Measurements from ENCODE around the gene RFTN2. TPM values are rescaled to one million over a fixed set of nuclear protein-coding genes. Genes with fewer than 3 reads are reported as not detected.
"Not testable (repeated sequence)": the region's sequence is repeated elsewhere in the genome, so short reads cannot be mapped to it uniquely, and the experiment has no call there.

The RFTN2 gene
- total RNA-seq, 2 experiments from 2014 or later: not detected

GRCh38 chr2:197587255-197587654 lies 88.1 kb downstream of the RFTN2 start:
- H3K36me3 Mint-ChIP-seq (ENCODE audit: low read depth); H3K9me3 Mint-ChIP-seq; H3K27ac Mint-ChIP-seq; POLR2A ChIA-PET; DNase-seq; H3K4me1 Mint-ChIP-seq; H3K27me3 Mint-ChIP-seq; CTCF ChIA-PET; H3K4me3 Mint-ChIP-seq: not testable (repeated sequence)

DNA sequence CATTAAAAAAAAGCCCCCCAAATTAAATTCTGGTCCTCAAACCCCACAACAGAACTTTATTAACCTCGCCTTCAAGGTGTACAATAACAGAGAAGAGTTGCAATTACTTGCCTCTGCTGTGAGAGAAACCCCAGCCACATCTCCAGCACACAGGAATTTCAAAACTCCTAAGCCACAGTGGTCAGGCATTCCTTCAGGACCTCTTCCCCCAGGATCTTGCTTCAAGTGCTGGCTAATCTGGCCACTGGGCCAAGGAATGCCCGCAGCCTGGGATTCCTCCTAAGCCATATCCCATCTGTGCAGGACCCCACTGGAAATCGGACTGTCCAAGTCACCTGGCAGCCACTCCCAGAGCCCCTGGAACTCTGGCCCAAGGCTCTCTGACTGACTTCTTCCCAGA lies 95.2 kb downstream of the RFTN2 start:
- H3K27me3 Mint-ChIP-seq; H3K36me3 Mint-ChIP-seq (ENCODE audit: low read depth); CTCF ChIA-PET; H3K27ac Mint-ChIP-seq; H3K4me1 Mint-ChIP-seq; POLR2A ChIA-PET; DNase-seq; H3K4me3 Mint-ChIP-seq; H3K9me3 Mint-ChIP-seq: not testable (repeated sequence)

GRCh38 chr2:197578294-197578693 lies 97.1 kb downstream of the RFTN2 start:
- H3K4me3 Mint-ChIP-seq; H3K9me3 Mint-ChIP-seq; DNase-seq; H3K27me3 Mint-ChIP-seq; POLR2A ChIA-PET; H3K36me3 Mint-ChIP-seq (ENCODE audit: low read depth); H3K4me1 Mint-ChIP-seq; H3K27ac Mint-ChIP-seq; CTCF ChIA-PET: not testable (repeated sequence)

- no peak for DNase-seq
- Mint-ChIP-seq H3K9me3 (peaks cover 12% of the 10 kb centered on the region), H3K36me3 (ENCODE audit: low read depth) (peaks cover 14% of the 10 kb centered on the region), H3K4me1 (no peaks in the 10 kb centered on the region), H3K27ac (no peak overlapping the region), H3K27me3 (no peaks in the 10 kb centered on the region), H3K4me3 (no peak overlapping the region)
- ChIA-PET CTCF (no interaction called here), POLR2A (interaction anchor here (1.3 kb wide), 1 partner anchor 61 kb away, joined by 3 read pairs; no protein-coding TSS in a partner anchor)
Observed at GRCh38 chr2:197577446-197577845, 97.9 kb downstream of the RFTN2 start.

- Mint-ChIP-seq H3K9me3 (peaks cover 18% of the 10 kb centered on the region), H3K36me3 (ENCODE audit: low read depth) (peaks cover 22% of the 10 kb centered on the region), H3K4me1 (no peaks in the 10 kb centered on the region), H3K4me3 (no peak overlapping the region), H3K27ac (no peak overlapping the region), H3K27me3 (no peaks in the 10 kb centered on the region)
- POLR2A ChIA-PET: interaction anchor here (1.3 to 1.4 kb wide), 2 partner anchors 60 to 130 kb away, joined by 3 to 4 read pairs; no protein-coding TSS in a partner anchor
- no peak for DNase-seq
- CTCF ChIA-PET: interaction anchor here (1.7 kb wide), 1 partner anchor 130 kb away, joined by 3 read pairs; no protein-coding TSS in a partner anchor
Observed at GRCh38 chr2:197576631-197577030, 98.8 kb downstream of the RFTN2 start.

DNA sequence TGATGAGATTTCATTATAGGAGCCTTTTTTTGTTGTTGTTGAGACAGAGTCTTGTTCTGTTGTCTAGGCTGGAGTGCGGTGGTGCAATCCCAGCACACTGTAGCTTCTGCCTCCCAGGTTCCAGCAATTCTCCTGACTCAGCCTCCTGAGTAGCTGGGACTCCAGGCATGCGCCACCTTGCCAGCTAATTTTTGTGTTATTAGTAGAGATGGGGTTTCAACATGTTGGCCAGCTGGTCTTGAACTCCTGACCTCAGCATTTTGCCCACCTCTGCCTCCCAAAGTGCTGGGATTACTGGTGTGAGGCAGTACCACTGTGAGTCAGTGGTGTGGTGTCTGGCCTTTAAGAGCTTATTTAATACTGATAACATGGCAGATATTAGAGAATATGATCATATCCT lies 99.4 kb downstream of the RFTN2 start:
- ChIA-PET CTCF (interaction anchor here (1.7 kb wide), 1 partner anchor 130 kb away, joined by 3 read pairs; no protein-coding TSS in a partner anchor), POLR2A (interaction anchor here (1.4 kb wide), 1 partner anchor 130 kb away, joined by 4 read pairs; no protein-coding TSS in a partner anchor)
- H3K36me3 Mint-ChIP-seq (ENCODE audit: low read depth): peaks cover 23% of the 10 kb centered on the region
- H3K9me3 Mint-ChIP-seq: peaks cover 18% of the 10 kb centered on the region
- H3K27ac Mint-ChIP-seq: no peak overlapping the region
- DNase-seq: no peak
- H3K4me3 Mint-ChIP-seq: no peak overlapping the region
- no peaks in the 10 kb centered on the region for H3K4me1 Mint-ChIP-seq
- H3K27me3 Mint-ChIP-seq: no peaks in the 10 kb centered on the region

- Mint-ChIP-seq H3K4me1 (no peaks in the 10 kb centered on the region), H3K36me3 (ENCODE audit: low read depth) (peaks cover 25% of the 10 kb centered on the region), H3K27me3 (no peaks in the 10 kb centered on the region), H3K27ac (no peak overlapping the region), H3K4me3 (no peak overlapping the region), H3K9me3 (peaks cover 18% of the 10 kb centered on the region)
- POLR2A ChIA-PET: no interaction called here
- CTCF ChIA-PET: no interaction called here
- DNase-seq: no peak
Observed at GRCh38 chr2:197573608-197574007, 101.8 kb downstream of the RFTN2 start.

- no peak for DNase-seq
- H3K9me3 Mint-ChIP-seq: peaks cover 18% of the 10 kb centered on the region
- ChIA-PET CTCF (no interaction called here), POLR2A (no interaction called here)
- no peaks in the 10 kb centered on the region for H3K4me1 Mint-ChIP-seq
- peaks cover 29% of the 10 kb centered on the region for H3K36me3 Mint-ChIP-seq (ENCODE audit: low read depth)
- no peaks in the 10 kb centered on the region for H3K27me3 Mint-ChIP-seq
- no peak overlapping the region for H3K27ac Mint-ChIP-seq
- H3K4me3 Mint-ChIP-seq: no peak overlapping the region
Observed at GRCh38 chr2:197571627-197572271, 103.6 kb downstream of the RFTN2 start.

GRCh38 chr2:197560146-197560665 lies 115.2 kb downstream of the RFTN2 start:
- H3K36me3 Mint-ChIP-seq (ENCODE audit: low read depth): peaks cover 62% of the 10 kb centered on the region
- CTCF ChIA-PET: interaction anchor here (0.7 kb wide), 1 partner anchor 425 kb away, joined by 5 read pairs; no protein-coding TSS in a partner anchor

DNA sequence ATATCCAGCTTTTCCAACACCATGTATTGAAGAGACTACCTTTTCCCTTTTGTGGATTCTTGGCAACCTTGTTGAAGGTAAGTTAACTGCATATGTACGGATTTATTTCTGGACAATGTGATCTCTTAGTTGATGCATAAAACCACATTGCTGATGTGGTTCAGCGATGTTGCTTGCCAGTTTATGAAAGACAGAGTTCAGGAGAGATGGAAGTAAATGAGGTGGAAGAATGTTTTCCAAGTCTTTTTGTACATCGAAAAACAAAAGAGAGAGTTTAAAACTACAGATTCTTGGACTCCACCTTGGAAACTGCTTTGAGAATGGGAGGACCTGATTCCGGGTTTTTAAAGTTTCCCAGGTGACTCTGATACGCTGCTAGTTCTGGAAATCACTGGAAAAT lies 115.7 kb downstream of the RFTN2 start:
- ChIA-PET CTCF (no interaction called here), POLR2A (no interaction called here)
- Mint-ChIP-seq H3K36me3 (ENCODE audit: low read depth) (peaks cover 59% of the 10 kb centered on the region), H3K9me3 (peaks cover 5% of the 10 kb centered on the region), H3K4me3 (no peak overlapping the region), H3K27me3 (no peaks in the 10 kb centered on the region), H3K27ac (no peak overlapping the region), H3K4me1 (no peaks in the 10 kb centered on the region)
- DNase-seq: no peak

More at GRCh38 chr2:197560146-197560665, 115.2 kb downstream of the RFTN2 start:
- POLR2A ChIA-PET: no interaction called here
- Mint-ChIP-seq H3K4me1 (no peaks in the 10 kb centered on the region), H3K27ac (no peak overlapping the region), H3K4me3 (no peak overlapping the region), H3K9me3 (peaks cover 5% of the 10 kb centered on the region), H3K27me3 (no peaks in the 10 kb centered on the region)
- DNase-seq: no peak

DNA sequence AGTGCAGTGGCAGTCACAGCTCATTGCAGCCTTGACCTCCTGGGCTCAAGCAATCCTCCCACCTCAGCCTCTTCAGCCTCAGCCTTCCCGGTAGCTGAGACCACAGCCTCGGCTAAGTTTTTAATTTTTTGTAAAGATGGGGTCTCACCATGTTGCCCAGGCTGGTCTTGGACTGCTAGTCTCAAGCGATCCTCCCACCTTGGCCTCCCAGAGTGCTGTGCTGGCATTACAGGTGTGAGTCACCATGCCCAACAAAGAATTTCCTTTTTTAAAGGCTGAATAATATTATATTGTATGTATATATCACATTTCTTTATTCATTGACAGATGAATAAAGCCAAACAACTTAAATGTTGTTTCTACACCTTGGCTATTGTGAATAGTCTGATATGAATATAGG lies 117.0 kb downstream of the RFTN2 start:
- Mint-ChIP-seq H3K27ac (no peak overlapping the region), H3K4me1 (no peaks in the 10 kb centered on the region), H3K36me3 (ENCODE audit: low read depth) (peaks cover 52% of the 10 kb centered on the region), H3K4me3 (no peak overlapping the region), H3K27me3 (no peaks in the 10 kb centered on the region), H3K9me3 (peaks cover 5% of the 10 kb centered on the region)
- POLR2A ChIA-PET: no interaction called here
- CTCF ChIA-PET: no interaction called here
- no peak for DNase-seq

DNA sequence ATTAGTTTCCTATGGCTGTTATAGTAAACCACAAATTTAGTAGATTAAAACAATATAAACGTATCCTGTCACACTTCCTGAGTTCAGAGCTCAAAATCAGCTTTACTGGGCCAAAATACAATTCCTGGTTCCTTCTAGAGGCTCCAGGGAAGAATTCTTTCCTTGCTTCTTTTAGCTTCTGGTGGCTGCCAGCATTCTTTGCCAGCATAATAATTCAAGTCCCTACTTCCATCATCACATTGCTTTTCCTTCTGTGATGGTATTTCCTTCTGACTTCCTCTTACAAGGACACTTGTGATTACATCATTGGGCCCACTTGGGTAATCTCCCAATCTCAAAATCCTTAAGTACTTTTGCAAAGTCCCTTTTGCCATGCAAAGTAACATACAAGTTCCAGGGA lies 118.9 kb downstream of the RFTN2 start:
- ChIA-PET CTCF (no interaction called here), POLR2A (no interaction called here)
- no peak for DNase-seq
- no peaks in the 10 kb centered on the region for H3K4me1 Mint-ChIP-seq
- H3K9me3 Mint-ChIP-seq: peaks cover 1% of the 10 kb centered on the region
- no peak overlapping the region for H3K27ac Mint-ChIP-seq
- peaks cover 51% of the 10 kb centered on the region for H3K36me3 Mint-ChIP-seq (ENCODE audit: low read depth)
- H3K4me3 Mint-ChIP-seq: no peak overlapping the region
- no peaks in the 10 kb centered on the region for H3K27me3 Mint-ChIP-seq

GRCh38 chr2:197555467-197555866 lies 119.9 kb downstream of the RFTN2 start:
- DNase-seq: no peak
- ChIA-PET CTCF (no interaction called here), POLR2A (no interaction called here)
- H3K27ac Mint-ChIP-seq: no peak overlapping the region
- no peaks in the 10 kb centered on the region for H3K27me3 Mint-ChIP-seq
- no peaks in the 10 kb centered on the region for H3K4me1 Mint-ChIP-seq
- peaks cover 1% of the 10 kb centered on the region for H3K9me3 Mint-ChIP-seq
- H3K36me3 Mint-ChIP-seq (ENCODE audit: low read depth): peaks cover 44% of the 10 kb centered on the region
- no peak overlapping the region for H3K4me3 Mint-ChIP-seq

DNA sequence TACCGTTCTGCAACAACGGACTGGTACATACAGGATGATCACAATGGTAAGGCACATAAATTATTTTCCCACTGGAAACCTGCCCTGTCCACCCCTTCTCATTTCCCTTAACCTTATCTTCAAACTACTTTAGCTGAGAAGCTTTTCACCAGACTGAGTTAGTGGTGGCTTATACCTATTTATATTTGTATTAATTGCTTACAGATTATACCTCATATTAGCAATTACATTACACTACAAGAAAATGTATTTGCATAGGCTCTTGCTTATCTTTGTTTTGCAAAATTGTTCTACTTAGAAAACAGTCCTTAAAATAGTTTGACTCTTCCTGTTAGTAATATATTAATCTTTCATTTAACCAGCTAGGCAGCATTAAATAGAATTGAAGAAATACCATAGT lies 124.1 kb downstream of the RFTN2 start:
- CTCF ChIA-PET, H3K9me3 Mint-ChIP-seq, POLR2A ChIA-PET, H3K27me3 Mint-ChIP-seq, H3K4me3 Mint-ChIP-seq, H3K4me1 Mint-ChIP-seq, H3K27ac Mint-ChIP-seq, DNase-seq: not testable (repeated sequence)
- H3K36me3 Mint-ChIP-seq (ENCODE audit: low read depth): peaks cover 51% of the 10 kb centered on the region
